Right ventricle myocardium inferior (tissue), 1 donor: ENCODE data around the gene GOLGA8K. TPM values are rescaled to one million over a fixed set of nuclear protein-coding genes. Genes with fewer than 3 reads are reported as not detected.
A peak's percentile ranks its signal among the peaks of the same experiment; 100 is the strongest.
"Not testable (repeated sequence)": the region's sequence is repeated elsewhere in the genome, so short reads cannot be mapped to it uniquely, and the experiment has no call there.

ENCODE experiments used
- ATAC-seq: fragments of 200-7000 bp; cut with Tn5 transposase; one replicate; pipeline ENCODE4 v1.9.1; 2020; ENCODE audit warnings: mild to moderate bottlenecking, moderate library complexity
- DNase-seq: peaks from one replicate; pipeline ENCODE4 v3.0.0; 2021; ENCODE audit errors: missing footprints
- intact Hi-C: fragments of 100-400 bp; cut with DNase I; formaldehyde crosslinking; loops from one replicate; pipeline ENCODE4 v1.11.0; 2022
- long read RNA-seq: library from polyadenylated mRNA; unstranded; transcript quantifications from one replicate; pipeline ENCODE4 v2.0.0, GENCODE V29; 2021
- total RNA-seq: library from RNA; stranded (reverse); fragmentation: NEBNext Ultra II Directional; extraction: Animal tissue kit (Norgen Biotek cat#: 25700); gene quantifications from one replicate; pipeline ENCODE4 v1.2.1, GENCODE V29; 2021
- donor health status: DM: no; HTN: yes; CAD: no; lungs with severe emphysema.

GOLGA8K gene, protein sequence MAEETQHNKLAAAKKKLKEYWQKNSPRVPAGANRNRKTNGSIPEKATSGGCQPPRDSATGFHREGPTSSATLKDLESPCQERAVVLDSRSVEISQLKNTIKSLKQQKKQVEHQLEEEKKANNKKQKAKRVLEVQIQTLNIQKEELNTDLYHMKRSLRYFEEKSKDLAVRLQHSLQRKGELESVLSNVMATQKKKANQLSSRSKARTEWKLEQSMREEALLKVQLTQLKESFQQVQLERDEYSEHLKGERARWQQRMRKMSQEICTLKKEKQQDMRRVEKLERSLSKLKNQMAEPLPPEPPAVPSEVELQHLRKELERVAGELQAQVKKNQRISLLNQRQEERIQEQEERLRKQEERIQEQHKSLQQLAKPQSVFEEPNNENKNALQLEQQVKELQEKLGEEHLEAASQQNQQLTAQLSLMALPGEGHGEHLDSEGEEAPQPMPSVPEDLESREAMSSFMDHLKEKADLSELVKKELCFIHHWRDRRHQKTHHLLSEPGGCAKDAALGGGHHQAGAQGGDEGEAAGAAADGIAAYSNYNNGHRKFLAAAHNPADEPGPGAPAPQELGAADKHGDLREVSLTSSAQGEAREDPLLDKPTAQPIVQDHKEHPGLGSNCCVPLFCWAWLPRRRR
- not detected for total RNA-seq
- long read RNA-seq = 0 reads

DNA sequence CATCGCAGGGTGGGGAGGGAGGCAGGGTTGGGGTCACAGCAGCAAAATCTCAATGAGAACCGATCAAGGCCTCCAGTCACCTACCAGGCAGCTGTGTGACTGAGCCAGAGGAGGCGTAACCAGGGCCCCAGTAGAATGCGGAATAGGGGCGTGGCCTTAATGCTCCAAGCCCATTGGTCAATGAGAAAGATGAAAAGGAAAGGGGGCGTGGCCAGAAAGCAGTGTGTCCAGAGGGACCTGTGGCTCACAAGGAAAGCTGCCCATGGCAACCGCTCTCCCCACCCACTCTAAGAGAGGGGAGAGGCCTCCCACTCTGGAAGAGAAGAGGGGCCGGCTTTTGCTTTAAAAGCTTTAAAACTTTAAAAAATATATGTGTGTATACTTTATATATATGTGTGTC, at the start of gene GOLGA8K:
GOLGA8K (minus strand) TSS at position 101 of the 400 bp plus-strand sequence; CDS start at position 3, 98 bp downstream.
- intact Hi-C loops, ATAC-seq, DNase-seq: not testable (repeated sequence)

DNA sequence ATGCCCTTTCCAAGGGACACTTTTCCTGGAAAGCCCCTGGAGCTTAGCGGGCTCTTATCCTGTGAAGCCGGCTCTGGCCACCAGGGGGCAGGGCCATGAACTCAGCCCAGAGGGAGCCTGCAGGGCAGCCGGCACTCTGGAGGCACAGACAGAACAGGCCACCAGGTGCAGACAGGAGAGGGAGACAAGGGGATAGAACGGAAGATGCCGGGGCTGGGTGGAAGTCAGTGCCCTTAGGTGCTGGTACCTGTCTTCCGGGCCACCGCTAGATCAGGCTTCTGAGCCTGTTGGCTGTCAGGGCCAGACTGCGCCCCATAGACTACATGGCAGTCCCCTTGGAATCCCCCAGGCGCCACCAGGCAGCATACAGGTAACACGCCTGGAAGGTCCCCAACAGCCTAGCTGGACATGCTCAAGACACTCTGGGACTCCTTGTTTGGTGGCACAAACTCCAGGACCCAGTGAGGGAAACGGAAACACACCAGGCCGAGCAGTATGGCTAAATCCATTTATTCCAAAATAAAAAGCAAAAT, 37.4 kb upstream of the GOLGA8K start:
- not testable (repeated sequence) for ATAC-seq

DNA sequence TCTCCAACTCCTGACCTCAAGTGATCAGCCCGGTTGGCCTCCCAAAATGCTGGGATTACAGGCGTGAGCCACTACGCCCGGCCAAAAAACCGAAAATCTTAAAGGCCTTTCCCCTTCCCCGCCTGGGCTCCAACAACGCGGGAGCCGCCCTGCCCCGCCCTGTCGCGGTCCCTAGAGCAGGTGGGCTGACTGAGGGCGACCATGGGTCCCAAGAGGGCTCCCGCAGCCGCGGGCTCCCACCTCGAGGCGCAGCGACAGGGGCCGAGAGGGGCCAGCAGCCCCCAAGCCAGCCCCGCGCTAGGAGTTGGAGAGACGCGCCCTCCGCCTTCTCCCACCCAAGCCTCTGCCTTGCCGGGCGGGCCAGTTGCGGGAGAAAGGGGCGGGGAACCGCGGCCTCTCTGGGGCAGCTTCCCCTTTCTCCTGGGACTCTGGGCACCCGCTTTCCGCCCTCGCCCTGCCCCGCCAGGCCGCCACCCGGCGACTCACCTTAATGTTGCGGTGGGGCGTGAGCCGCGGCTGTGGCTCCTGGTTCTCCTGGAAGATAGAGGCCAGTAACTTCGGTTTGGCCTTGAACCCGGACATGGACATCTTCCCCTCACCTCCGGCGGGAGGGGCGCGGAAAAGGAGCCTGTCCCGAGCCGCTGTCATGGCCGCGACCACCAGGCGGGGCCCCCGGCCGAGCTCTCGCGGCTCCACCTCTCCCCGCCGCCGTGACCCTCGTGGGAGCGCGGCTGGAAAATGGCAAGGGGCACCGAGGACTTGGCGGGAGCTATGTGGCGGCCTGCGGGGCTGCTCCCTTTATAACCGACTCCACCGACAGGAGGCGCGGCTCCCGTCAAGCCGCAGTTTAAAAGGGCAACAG, 31.2 kb upstream of the GOLGA8K start:
- intact Hi-C loops = not testable (repeated sequence)

More for the DNA sequence above, 37.4 kb upstream of the GOLGA8K start:
- intact Hi-C loops, DNase-seq: not testable (repeated sequence)

DNA sequence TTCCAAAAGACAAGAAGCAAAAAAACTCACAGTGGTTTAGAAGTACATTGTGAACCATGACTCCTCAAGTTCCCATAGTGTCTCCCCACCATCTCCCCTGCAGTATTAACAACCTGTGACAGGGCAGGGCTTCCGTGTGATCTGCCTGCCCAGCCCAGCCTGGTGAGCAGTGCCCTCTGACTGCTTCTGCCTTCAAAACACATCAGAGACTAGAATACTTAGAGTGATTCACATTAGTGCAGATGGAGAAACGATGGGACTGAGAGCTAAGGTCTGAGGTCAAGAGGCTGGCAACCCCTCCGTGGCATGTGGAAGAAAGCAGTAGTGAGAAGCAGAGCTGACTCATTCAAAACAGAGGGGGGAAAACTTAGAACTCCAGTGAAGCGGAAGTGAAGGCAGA, 24.5 kb upstream of the GOLGA8K start:
- intact Hi-C loops, DNase-seq, ATAC-seq: not testable (repeated sequence)

More for the DNA sequence above, 31.2 kb upstream of the GOLGA8K start:
- ATAC-seq = peak; percentile 78
- not testable (repeated sequence) for DNase-seq

DNA sequence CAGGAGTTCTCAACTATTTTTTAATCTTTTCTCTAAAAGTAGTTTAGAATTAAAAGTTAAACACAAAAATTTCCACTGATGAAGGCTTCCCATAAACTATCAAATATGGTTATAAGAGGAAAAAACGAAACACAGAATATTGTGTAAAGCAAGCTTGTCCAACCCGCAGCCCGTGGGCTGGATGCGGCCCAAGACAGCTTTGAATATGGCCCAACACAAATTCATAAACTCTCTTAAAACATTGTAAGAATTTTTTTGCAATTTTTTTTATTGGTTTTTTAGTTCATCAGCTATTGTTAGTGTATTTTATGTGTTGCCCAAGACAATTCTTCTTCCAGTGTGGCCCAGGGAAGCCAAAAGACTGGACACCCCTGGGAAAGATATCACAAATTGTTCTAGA, 23.4 kb upstream of the GOLGA8K start:
- DNase-seq = peak; percentile 55
- intact Hi-C loops, ATAC-seq: not testable (repeated sequence)

DNA sequence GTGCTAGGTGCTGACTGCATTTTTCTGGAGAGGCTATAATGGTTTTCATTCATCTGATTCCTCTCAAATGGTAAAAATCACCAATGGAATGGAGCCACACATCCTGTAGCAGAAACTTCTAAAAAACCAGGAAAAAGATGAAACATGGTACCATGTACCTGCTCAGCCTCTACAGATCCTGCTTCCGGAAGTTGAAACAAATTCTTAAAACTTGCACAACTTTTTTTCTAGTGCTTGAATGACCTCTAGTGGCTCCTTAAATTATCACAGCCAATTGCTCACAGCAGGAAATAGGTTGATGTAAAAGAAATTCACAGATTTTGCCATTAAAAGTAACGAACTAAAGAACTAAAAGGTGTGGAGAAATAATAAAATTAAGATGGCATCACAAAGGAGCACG, 4.8 kb upstream of the GOLGA8K start:
- ATAC-seq, DNase-seq, intact Hi-C loops: not testable (repeated sequence)

DNA sequence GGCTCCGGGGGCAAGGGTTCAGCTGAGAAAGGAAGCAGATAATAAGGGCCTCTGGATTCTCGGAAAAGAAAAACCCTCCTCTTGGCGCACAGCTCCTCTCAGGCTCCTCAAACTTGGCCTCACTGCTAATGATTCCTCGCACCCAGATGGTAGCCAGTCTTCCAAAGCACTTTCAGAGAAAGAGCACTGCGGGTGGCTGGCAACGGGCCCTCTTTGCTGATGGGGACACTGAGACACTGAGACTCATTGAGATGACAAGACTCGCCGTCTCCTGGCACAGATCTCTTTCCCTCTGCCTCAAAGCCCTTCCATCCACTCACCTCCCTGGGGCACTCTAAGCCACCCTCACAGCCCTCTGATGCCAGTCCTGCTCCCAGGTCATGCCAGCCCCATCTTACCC, 6.6 kb downstream of the GOLGA8K start:
- DNase-seq, ATAC-seq, intact Hi-C loops: not testable (repeated sequence)

DNA sequence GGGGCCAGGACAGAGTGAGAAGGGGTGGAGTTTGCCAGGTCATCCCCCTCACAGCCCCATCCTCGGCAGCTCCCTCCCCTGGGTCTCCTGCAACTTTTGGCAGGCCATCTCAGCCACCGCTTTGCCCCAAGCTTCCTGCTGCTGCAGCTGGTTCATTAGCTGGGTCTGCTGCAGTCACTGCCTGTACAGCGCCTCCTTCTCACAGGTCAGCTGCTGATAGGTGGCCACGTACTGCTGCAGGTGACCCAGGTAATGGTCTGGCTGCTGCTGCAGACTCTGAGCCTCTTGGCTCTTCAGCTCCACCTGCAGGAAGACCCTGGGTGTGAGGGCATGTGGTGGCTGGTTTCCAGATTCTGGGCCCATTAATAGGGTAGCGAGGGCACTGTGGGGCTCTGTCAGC, 8.3 kb downstream of the GOLGA8K start:
- ATAC-seq, intact Hi-C loops, DNase-seq: not testable (repeated sequence)

DNA sequence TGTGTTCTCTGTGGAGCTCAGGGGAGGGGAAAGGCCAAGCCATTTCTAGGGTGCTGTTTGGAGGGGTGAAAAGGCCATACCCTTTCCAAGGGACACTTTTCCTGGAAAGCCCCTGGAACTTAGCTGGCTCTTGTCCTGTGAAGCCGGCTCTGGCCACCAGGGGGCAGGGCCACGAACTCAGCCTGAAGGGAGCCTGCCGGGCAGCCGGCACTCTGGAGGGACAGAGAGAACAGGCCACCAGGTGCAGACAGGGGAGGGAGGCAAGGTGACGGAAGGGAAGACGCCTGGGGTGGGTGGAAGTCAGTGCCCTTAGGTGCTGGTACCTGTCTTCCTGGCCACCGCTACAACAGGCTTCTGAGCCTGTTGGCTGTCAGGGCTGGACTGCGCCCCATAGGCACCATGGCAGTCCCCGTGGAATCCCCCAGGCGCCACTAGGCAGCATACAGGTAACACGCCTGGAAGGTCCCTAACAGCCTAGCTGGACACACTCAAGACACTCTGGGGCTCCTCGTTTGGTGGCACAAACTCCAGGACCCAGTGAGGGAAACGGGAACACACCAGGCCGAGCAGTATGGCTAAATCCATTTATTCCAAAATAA, 14.9 kb downstream of the GOLGA8K start:
- DNase-seq, intact Hi-C loops, ATAC-seq: not testable (repeated sequence)

DNA sequence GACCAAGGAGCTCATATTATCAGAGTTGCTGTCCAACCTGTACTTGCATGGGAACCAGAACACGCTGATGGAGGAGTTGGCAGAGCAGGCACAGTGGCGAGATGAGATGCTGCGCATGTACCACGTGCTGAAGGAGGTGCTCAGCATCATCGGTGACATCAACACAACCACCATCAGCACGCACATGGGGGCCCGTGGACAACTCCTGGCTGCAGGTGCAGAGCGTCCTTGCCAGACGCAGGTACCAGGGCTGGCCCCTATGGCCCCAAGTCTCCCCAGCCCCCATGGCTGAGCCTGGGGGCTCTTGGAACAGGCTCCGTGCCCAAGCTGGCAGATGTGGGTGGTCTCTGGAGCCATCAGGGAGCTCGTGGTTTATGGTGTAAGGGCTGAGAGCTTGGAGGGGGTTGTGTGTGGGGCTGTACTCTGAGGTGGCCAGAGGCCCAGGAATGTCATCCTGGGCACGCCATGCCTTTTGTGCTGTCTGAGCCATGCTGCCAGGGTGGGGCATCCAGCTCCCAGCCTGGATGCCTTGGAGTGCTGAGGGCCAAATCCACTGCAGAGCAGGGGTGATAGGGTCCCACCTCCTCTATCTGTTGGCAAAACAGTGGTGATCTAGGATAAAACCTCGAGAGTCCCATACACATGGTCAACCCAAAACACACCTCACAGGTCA, 17.1 kb downstream of the GOLGA8K start:
- intact Hi-C loops, ATAC-seq, DNase-seq: not testable (repeated sequence)

DNA sequence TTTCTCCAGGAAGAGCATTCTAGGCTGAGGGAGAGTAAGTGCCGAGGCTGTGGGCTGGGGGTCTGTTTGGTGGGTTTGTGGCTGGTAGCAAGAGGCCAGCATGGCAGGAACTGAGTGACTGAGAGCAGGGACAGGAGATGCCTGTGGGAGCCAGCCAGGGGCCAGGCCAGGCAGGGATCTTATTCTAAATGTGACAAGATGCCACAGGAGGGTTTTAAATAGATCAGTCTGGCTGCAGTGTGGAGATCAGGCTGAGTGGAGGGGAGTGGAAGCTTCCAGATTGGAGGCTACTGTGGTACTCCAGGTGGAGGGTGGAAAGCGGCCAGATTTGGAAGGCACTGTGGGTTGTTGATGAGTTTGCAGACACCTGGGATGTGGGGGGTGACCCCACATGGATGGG, 28.9 kb downstream of the GOLGA8K start:
- DNase-seq, intact Hi-C loops: not testable (repeated sequence)
- ATAC-seq = peak; percentile 82

DNA sequence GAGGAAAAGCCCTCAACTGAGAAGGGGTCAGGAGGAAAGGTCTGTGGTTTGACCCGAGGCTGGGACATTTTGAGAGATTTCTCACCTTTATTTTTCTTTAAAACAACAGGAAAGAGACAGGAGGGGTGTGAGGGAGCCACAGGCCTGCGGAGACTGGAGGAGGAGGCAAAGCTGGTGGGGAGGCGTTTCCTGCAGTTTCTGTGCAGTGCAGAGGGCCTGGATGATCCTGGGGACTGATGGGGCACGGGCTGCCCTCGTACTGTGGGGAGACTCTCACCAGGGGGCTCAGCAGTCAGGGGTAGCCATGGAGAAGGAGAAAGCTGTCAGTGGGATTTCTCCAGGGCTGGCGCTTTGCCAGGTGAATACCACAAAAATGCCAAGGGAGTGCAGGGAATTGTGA, 29.4 kb downstream of the GOLGA8K start:
- ATAC-seq, intact Hi-C loops: not testable (repeated sequence)

DNA sequence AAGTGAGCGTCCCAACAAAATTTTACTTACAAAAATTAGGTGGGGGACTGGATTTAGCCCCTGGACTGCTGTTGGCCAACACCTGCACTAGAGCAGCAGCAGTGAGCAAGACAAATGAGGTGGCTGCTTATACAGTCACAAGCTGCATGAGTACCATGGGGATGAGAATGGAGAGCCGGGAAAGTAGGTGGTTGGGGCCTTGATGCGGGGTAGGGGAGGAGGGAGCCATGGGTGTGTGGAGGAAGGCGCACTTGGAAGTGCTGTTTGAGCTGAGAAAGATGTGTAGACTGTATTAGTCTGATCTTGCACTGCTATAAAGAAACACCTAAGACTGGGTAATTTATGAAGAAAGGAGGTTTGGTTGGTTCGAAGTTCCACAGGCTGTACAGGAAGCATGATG, 31.0 kb downstream of the GOLGA8K start:
- intact Hi-C loops, DNase-seq, ATAC-seq: not testable (repeated sequence)

More for the DNA sequence above, 29.4 kb downstream of the GOLGA8K start:
- not testable (repeated sequence) for DNase-seq

DNA sequence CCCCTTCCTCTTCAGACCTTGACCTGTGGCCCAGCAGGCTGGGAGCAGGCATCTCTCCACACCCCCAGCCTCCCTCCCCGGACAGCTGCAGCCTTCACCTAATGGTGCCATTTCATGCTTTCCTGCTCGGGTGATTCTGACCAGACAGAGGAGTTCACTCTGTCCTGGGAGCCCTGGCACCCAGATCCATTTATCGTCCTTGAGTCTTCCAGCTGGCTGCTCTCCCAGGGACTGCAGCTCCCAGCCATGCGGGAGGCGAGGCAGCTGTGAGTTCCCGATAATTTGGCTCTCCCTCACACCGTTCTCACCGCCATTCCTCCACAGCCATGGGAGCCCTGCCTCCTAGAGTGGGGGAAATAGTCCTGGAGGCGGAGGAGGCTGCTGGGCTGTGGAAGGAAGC, 32.6 kb downstream of the GOLGA8K start:
- intact Hi-C loops, DNase-seq: not testable (repeated sequence)

DNA sequence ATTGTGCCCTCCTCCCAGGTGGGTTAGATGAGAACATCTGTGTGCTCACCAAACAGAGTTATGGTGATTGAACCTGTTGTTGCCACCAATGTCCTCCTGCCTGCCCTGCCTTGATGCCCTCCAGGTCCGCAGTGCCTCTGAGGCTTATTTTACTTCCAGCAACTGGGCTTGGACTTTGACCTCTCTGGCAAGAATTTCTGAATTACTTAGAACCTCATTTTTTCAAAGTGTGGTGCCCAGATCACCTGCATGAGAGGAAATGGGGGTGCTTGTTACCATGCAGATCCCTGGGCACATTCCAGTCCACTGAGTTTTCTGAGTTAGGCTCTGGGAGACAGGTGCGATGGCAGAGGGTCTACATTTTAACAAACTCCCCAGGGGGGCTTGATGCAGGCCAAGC, 33.0 kb downstream of the GOLGA8K start:
- ATAC-seq, intact Hi-C loops: not testable (repeated sequence)

More for the DNA sequence above, 32.6 kb downstream of the GOLGA8K start:
- peak; percentile 89 for ATAC-seq

DNA sequence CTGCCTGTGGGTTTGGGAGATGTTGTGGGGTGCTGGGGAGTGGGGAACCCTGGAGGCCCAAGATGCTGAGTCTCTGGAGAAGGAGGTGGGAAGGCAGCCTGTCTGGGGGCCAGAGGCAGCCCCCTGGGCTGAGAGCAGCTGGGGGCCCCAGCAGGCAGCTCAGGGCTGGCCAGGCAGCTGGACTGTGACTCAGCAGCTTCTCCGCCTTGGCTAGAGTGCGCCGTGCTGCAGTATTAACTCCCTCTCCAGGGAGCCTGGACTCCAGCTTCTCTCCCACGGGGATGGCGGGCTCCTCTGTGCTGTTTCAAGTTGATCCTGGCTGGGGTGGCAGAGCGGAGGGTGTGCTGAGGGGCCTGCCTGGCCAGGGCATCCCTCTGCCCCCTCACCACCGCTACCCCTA, 36.6 kb downstream of the GOLGA8K start:
- DNase-seq, intact Hi-C loops, ATAC-seq: not testable (repeated sequence)

More for the DNA sequence above, 33.0 kb downstream of the GOLGA8K start:
- DNase-seq = not testable (repeated sequence)

DNA sequence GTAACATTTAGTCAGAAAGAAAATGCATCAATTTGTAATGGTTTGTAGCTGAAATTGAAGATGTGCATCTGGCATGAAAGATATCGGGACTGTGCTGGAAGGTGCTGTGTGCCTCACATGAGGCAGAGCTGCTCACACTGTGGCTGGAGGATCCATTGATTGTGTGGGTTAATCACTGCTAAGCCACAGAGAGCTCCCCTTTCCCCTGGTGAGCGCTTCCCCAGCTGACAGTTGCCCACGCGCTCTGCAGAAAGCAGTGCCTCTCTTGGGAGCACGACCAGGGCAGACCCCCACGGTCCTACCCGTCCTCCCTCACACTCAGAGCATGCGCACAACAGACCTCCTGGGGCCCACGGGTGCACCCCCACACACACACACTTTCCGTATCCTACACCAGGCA, 37.1 kb downstream of the GOLGA8K start:
- DNase-seq, intact Hi-C loops, ATAC-seq: not testable (repeated sequence)
